GM21786 (cell line): ENCODE results near the gene MTRF1.
"Not testable (repeated sequence)": the region's sequence is repeated elsewhere in the genome, so short reads cannot be mapped to it uniquely, and the experiment has no call there.

Source experiments
- ATAC-seq: cut with Tn5 transposase; IDR thresholded peaks from one replicate; pipeline ENCODE4 v1.9.1; 2021; ENCODE audit not compliant: unreplicated experiment

The MTRF1 gene

GRCh38 chr13:41284512-41285288 lies 21.3 kb upstream of the MTRF1 start:
- ATAC-seq: no peak

DNA sequence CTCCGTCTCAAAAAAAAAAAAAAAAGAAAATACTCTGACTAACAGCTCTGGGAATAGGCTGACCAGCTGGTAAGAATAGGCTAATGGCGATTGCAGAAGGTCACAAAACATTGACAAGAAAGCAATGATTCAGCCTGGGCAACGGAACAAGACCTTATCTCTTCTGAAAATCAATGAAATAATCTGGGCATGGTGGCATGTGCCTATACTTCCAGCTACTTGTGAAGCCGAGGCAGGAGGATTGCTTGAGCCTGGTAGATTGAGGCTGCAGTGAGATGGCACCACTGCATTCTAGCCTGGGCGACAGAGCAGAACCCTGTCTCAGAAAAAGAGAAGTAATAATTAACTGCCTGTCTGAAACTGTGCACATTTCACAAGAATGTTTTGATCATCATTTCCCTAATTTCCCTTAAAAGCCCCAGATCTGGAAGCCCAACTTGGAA lies 18.8 kb upstream of the MTRF1 start:
- no peak for ATAC-seq

- ATAC-seq: not testable (repeated sequence)
Observed at GRCh38 chr13:41279156-41279555, 15.8 kb upstream of the MTRF1 start.

- no peak for ATAC-seq
Observed at GRCh38 chr13:41276824-41277223, 13.4 kb upstream of the MTRF1 start.

- no peak for ATAC-seq
Observed at GRCh38 chr13:41274881-41275280, 11.5 kb upstream of the MTRF1 start.

- no peak for ATAC-seq
Observed at GRCh38 chr13:41273831-41274441, 10.6 kb upstream of the MTRF1 start.

DNA sequence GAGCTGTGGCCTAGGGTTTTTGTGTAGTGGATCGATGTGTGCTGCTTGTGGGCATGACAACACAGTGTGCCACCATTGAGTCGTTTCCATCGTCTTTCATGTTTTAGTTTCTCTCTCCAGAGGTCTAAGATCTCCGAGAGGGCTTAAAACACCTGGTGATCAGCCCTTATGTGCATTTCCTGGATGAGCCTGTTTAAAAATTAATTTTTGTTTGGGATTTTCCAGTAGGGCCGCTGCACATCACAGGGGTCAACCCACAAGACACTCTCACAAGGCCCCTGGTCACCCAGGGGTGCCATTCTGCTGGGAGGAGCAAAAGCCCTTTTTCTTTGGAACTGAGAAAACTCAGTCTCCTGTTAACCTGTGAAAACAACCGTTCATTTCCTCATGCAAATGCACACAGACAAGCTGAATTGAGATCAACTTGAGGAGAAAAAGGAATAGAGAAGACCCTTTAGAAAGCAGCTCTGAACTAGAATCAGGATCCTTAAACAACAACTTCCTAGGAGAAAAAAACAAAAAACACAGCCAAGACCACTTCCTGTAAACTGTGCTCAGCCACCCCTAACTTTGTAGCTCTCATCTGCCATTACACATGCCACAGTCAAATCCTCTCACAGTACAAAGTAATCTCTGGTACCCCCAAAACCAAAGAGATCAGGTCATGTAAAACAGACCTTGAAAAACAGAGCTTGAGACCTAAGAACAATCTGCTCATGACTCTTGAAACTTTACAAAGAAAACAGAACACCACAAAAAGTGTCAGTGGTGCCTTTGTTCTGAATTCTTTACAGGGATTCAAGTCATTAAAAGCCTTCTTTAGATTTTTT lies 8.3 kb upstream of the MTRF1 start:
- ATAC-seq: no peak

DNA sequence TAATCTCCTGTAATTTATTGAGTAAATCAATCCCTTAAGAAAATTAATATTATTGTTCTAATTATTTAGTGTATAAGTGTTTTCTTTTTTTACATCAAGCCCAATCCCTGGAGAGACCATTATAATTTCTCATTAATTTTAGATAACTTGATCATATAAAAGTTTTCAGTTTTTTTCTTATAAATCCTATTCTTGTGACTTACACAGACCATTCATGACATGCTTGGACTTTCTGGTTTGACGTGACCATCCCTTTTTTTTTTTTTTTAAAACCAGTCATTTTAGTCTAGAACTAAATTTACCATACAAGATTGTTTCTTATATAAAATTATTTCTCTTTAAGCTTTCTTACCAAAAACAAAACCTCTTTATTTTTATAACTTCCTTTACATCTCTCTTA lies 5.4 kb upstream of the MTRF1 start:
- ATAC-seq: no peak

GRCh38 chr13:41267106-41267505 lies 3.7 kb upstream of the MTRF1 start:
- ATAC-seq: no peak

DNA sequence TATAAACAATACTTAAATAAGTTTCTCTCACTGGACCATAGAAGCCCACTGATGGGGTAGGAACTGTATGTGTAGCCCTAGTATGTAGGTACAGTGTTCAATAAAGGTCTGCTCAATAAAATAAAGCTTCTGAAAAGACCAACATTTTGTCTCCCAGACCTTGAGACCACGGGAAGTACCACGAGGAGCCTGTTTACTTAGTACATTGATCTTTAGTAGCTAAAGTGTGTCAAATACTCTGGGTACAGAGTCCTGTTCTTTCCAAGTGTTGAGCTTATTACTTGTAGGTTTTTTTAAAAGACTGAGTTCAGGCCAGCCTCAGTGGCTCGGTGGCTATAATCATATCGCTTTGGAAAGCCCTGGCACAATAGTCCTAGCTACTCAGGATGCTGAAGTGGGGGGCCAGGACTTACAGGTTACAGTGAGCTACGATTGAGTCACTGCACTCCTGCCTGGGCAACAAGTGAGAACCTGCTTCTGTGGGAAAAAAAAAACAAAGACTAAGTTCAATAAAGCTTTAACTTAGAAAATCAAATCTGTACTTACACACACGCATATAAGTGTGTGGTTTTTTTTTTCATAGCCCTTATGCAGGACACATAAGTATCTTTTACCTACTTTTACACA lies 3.4 kb downstream of the MTRF1 start:
- no peak for ATAC-seq

GRCh38 chr13:41257535-41257934 lies 5.8 kb downstream of the MTRF1 start:
- ATAC-seq: no peak

- ATAC-seq: no peak
Observed at GRCh38 chr13:41254902-41255301, 8.5 kb downstream of the MTRF1 start.

GRCh38 chr13:41250993-41251392 lies 12.4 kb downstream of the MTRF1 start:
- ATAC-seq: no peak

DNA sequence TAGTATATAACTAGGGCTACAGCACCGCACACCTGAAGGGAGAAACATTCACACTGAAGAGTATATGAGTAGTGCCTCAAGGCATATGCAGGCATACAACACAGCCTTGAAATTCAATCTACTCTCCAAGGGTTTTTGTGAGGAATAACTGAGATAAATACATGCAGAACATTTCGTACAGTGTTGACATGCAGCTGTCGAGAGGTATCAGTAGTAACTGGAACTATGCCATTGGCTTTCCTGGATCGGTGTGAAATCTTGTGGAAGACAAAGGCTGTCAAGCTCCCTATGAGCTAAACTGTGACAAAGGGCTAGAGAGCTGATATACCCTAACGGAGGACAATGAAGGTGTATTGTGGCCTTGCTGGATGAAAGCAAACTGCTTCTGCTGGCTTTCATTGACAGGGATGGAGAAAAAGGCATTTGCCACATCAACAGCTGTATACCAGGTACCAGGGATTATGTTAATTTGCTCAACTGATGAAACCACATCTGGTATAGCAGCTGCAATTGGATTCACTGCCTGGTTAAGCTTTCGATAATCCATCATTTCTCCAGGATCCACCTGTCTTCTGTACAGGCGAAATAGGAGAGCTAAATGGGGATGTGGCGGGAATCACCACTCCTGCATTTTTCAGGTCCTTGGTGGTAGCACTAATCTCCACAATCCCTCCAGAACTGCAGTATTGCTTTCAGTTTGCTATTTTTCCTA lies 16.3 kb downstream of the MTRF1 start:
- no peak for ATAC-seq

DNA sequence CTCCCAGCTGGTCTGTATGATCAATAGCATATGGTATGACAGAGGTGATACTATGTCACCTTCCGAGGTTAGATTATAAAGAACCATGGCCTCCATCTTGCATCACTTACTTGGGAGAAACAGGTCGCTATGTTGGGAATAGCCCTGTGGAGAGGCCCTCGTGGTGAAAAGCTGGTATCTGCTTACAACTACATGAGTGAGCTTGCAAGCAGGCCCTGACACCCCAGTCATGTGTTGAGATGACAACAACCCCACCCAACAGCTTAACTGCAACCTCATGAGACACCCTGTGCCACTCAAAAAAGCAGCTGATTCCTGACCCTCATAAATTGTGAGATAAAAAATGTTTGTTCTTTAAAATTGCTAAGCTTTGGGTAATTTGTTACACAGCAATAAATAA lies 18.8 kb downstream of the MTRF1 start:
- no peak for ATAC-seq

- no peak for ATAC-seq
Observed at GRCh38 chr13:41241626-41242025, 21.8 kb downstream of the MTRF1 start.

- no peak for ATAC-seq
Observed at GRCh38 chr13:41236369-41236768, 27.0 kb downstream of the MTRF1 start.

DNA sequence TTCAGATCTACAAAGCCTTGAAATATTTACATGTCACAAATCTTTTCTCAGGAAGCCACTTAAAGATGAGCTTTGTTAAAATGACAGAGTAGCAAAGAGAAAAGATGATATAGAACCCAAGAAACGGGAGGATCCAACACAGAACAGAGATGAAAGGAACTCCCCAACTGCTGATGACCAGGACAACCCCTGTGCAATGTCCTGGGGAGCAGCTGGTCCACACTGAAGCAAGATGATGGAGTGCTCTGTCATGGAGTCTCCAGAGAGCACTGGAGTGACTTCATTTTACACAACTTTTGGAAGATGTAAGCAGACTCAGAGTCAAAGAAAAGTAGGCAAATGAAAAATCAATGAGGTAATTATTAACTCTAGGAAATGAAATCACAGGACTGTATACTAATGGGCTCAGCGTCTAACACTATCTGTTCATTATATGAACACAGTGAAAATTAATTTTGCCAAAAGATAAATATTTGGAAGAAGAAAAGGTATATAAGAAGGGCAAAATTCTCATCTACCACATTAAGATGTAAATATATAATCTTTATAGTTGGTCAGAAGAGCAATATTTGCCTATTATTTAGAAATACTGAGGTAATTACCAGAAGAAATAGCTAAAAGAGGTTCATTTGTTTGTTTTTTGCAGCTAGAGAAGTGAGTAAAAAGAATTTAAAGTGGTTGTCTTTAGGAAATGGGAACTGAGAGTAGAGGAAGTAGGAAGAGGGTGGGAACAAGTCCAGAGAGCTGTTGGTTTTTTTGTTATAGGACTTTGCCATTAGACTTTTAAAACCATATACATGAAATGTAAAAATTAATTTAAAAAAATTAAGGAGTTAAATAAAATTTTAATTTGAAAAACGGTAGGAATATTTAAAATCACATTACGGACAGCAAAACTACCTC lies 30.5 kb downstream of the MTRF1 start:
- ATAC-seq: no peak

GRCh38 chr13:41231786-41232185 lies 31.6 kb downstream of the MTRF1 start:
- no peak for ATAC-seq
